Stimulated activated naive CD8-positive, alpha-beta T cell treated with anti-CD3 and anti-CD28 coated beads, Interleukin-15, Interleukin-2, amounts not matched to agents 100 ng/mL and 50 ng/mL, for 24 hours (primary cell): ENCODE results near the gene MMP24.

Source experiments
- H3K27ac Mint-ChIP-seq: one replicate; pipeline ENCODE4 v1.8.0; 2021; ENCODE audit warnings: mild to moderate bottlenecking, mixed read lengths
- H3K27me3 Mint-ChIP-seq: one replicate; pipeline ENCODE4 v1.8.0; 2021; ENCODE audit warnings: mixed read lengths
- H3K36me3 Mint-ChIP-seq: one replicate; pipeline ENCODE4 v1.8.0; 2021; ENCODE audit warnings: low read depth, mixed read lengths
- H3K4me1 Mint-ChIP-seq: one replicate; pipeline ENCODE4 v1.8.0; 2021; ENCODE audit warnings: low read depth, mixed read lengths
- H3K4me3 Mint-ChIP-seq: one replicate; pipeline ENCODE4 v1.8.0; 2021; ENCODE audit warnings: mild to moderate bottlenecking, mixed read lengths
- H3K9me3 Mint-ChIP-seq: one replicate; pipeline ENCODE4 v1.8.0; 2021; ENCODE audit warnings: mixed read lengths

The MMP24 gene

GRCh38 chr20:35298264-35298663, 71.8 kb downstream of the MMP24 start:
- Mint-ChIP-seq H3K4me1 (peaks cover 9% of the 10 kb centered on the region), H3K4me3 (no peak overlapping the region), H3K27me3 (no peaks in the 10 kb centered on the region), H3K36me3 (no peaks in the 10 kb centered on the region), H3K27ac (no peak overlapping the region), H3K9me3 (no peaks in the 10 kb centered on the region)

- Mint-ChIP-seq H3K9me3 (no peaks in the 10 kb centered on the region), H3K27ac (no peak overlapping the region)
These were observed 73.3 kb downstream of the MMP24 start for GRCh38 chr20:35299780-35300179.

GRCh38 chr20:35300469-35301262, 74.2 kb downstream of the MMP24 start:
- Mint-ChIP-seq H3K27ac (no peak overlapping the region), H3K4me1 (peaks cover 33% of the 10 kb centered on the region)

More at GRCh38 chr20:35299780-35300179, 73.3 kb downstream of the MMP24 start:
- H3K4me3 Mint-ChIP-seq: no peak overlapping the region
- H3K4me1 Mint-ChIP-seq: peaks cover 24% of the 10 kb centered on the region
- H3K27me3 Mint-ChIP-seq: no peaks in the 10 kb centered on the region
- no peaks in the 10 kb centered on the region for H3K36me3 Mint-ChIP-seq

GRCh38 chr20:35301426-35301825, 74.9 kb downstream of the MMP24 start:
- Mint-ChIP-seq H3K36me3 (peaks cover 1% of the 10 kb centered on the region), H3K4me1 (peaks cover 41% of the 10 kb centered on the region), H3K9me3 (no peaks in the 10 kb centered on the region), H3K4me3 (no peak overlapping the region), H3K27me3 (no peaks in the 10 kb centered on the region), H3K27ac (no peak overlapping the region)

More at GRCh38 chr20:35300469-35301262, 74.2 kb downstream of the MMP24 start:
- H3K4me3 Mint-ChIP-seq: no peak overlapping the region
- no peaks in the 10 kb centered on the region for H3K36me3 Mint-ChIP-seq
- no peaks in the 10 kb centered on the region for H3K9me3 Mint-ChIP-seq
- H3K27me3 Mint-ChIP-seq: no peaks in the 10 kb centered on the region

- H3K27me3 Mint-ChIP-seq: no peaks in the 10 kb centered on the region
- no peak overlapping the region for H3K27ac Mint-ChIP-seq
- peaks cover 5% of the 10 kb centered on the region for H3K36me3 Mint-ChIP-seq
- no peak overlapping the region for H3K4me3 Mint-ChIP-seq
- no peaks in the 10 kb centered on the region for H3K9me3 Mint-ChIP-seq
- H3K4me1 Mint-ChIP-seq: peaks cover 53% of the 10 kb centered on the region
These were observed 76.2 kb downstream of the MMP24 start for GRCh38 chr20:35302421-35303335.

GRCh38 chr20:35303382-35303734, 76.9 kb downstream of the MMP24 start:
- H3K4me3 Mint-ChIP-seq: no peak overlapping the region
- no peaks in the 10 kb centered on the region for H3K27me3 Mint-ChIP-seq
- H3K36me3 Mint-ChIP-seq: peaks cover 5% of the 10 kb centered on the region
- H3K27ac Mint-ChIP-seq: no peak overlapping the region
- peaks cover 56% of the 10 kb centered on the region for H3K4me1 Mint-ChIP-seq
- no peaks in the 10 kb centered on the region for H3K9me3 Mint-ChIP-seq

GRCh38 chr20:35303735-35304491, 77.4 kb downstream of the MMP24 start:
- peaks cover 58% of the 10 kb centered on the region for H3K4me1 Mint-ChIP-seq
- H3K27ac Mint-ChIP-seq: peak overlapping the region; percentile 43

GRCh38 chr20:35304956-35305355, 78.5 kb downstream of the MMP24 start:
- no peaks in the 10 kb centered on the region for H3K9me3 Mint-ChIP-seq
- H3K4me1 Mint-ChIP-seq: peaks cover 62% of the 10 kb centered on the region
- H3K27ac Mint-ChIP-seq: peak overlapping the region; percentile 95

More at GRCh38 chr20:35303735-35304491, 77.4 kb downstream of the MMP24 start:
- Mint-ChIP-seq H3K4me3 (no peak overlapping the region), H3K27me3 (no peaks in the 10 kb centered on the region), H3K9me3 (no peaks in the 10 kb centered on the region), H3K36me3 (peaks cover 5% of the 10 kb centered on the region)

GRCh38 chr20:35305682-35306556, 79.4 kb downstream of the MMP24 start:
- H3K27ac Mint-ChIP-seq: peak overlapping the region; percentile 95
- no peaks in the 10 kb centered on the region for H3K27me3 Mint-ChIP-seq
- H3K9me3 Mint-ChIP-seq: no peaks in the 10 kb centered on the region
- H3K36me3 Mint-ChIP-seq: peaks cover 15% of the 10 kb centered on the region
- peak overlapping the region; percentile 55 for H3K4me3 Mint-ChIP-seq
- H3K4me1 Mint-ChIP-seq: peaks cover 65% of the 10 kb centered on the region

More at GRCh38 chr20:35304956-35305355, 78.5 kb downstream of the MMP24 start:
- Mint-ChIP-seq H3K36me3 (peaks cover 10% of the 10 kb centered on the region), H3K4me3 (no peak overlapping the region), H3K27me3 (no peaks in the 10 kb centered on the region)

- Mint-ChIP-seq H3K4me1 (peaks cover 75% of the 10 kb centered on the region), H3K27me3 (no peaks in the 10 kb centered on the region), H3K4me3 (no peak overlapping the region), H3K9me3 (no peaks in the 10 kb centered on the region), H3K27ac (peak overlapping the region; percentile 50), H3K36me3 (peaks cover 17% of the 10 kb centered on the region)
These were observed 80.5 kb downstream of the MMP24 start for GRCh38 chr20:35306931-35307517.

GRCh38 chr20:35307666-35308653, 81.5 kb downstream of the MMP24 start:
- Mint-ChIP-seq H3K27ac (no peak overlapping the region), H3K36me3 (peaks cover 24% of the 10 kb centered on the region), H3K27me3 (no peaks in the 10 kb centered on the region), H3K4me3 (no peak overlapping the region), H3K9me3 (no peaks in the 10 kb centered on the region), H3K4me1 (peaks cover 78% of the 10 kb centered on the region)

- peak overlapping the region; percentile 82 for H3K27ac Mint-ChIP-seq
- H3K4me1 Mint-ChIP-seq: peaks cover 67% of the 10 kb centered on the region
- no peaks in the 10 kb centered on the region for H3K9me3 Mint-ChIP-seq
- peaks cover 32% of the 10 kb centered on the region for H3K36me3 Mint-ChIP-seq
- peak overlapping the region; percentile 37 for H3K4me3 Mint-ChIP-seq
- H3K27me3 Mint-ChIP-seq: no peaks in the 10 kb centered on the region
These were observed 84.9 kb downstream of the MMP24 start for GRCh38 chr20:35311409-35311808.

GRCh38 chr20:35311822-35312221, 85.3 kb downstream of the MMP24 start:
- Mint-ChIP-seq H3K27ac (peak overlapping the region; percentile 82), H3K36me3 (peaks cover 28% of the 10 kb centered on the region), H3K4me1 (peaks cover 63% of the 10 kb centered on the region), H3K4me3 (peak overlapping the region; percentile 37), H3K9me3 (no peaks in the 10 kb centered on the region), H3K27me3 (no peaks in the 10 kb centered on the region)
